Esophagus muscularis mucosa (tissue), 4 donors: ENCODE measurements around the gene KPNA4. TPM values are rescaled to one million over a fixed set of nuclear protein-coding genes. Genes with fewer than 3 reads are reported as not detected.

Experiments
- DNase-seq: peaks from one replicate; pipeline ENCODE4 v3.0.0-alpha.2; 2017; ENCODE audit errors: extremely low spot score
- H3K27ac ChIP-seq, 4 donors: fragments of 200-600 bp; sonication (generic); replicated peaks in 1 of 4; 1 replicate in 3 of 4; 2 replicates in 1 of 4; pipeline ENCODE4 v1.5.1; 2016 to 2019; ENCODE audit warnings: mild to moderate bottlenecking in 1 of 4
- H3K27me3 ChIP-seq, 4 donors: fragments of 200-600 bp; sonication (generic); one replicate each; pipeline versions ENCODE4 v1.5.1 to v1.6.0; 2016 to 2019
- H3K36me3 ChIP-seq, 4 donors: fragments of 200-600 bp; sonication (generic); one replicate each; pipeline ENCODE4 v1.5.1; 2016 to 2019
- H3K4me1 ChIP-seq, 4 donors: fragments of 200-600 bp; sonication (generic); one replicate each; pipeline ENCODE4 v1.5.1; 2016 to 2019
- H3K4me3 ChIP-seq, 4 donors: fragments of 200-600 bp; sonication (generic); 1 replicate in 2 of 4; 2 replicates in 2 of 4; pipeline ENCODE4 v1.5.1; 2016 to 2019; ENCODE audit warnings: mild to moderate bottlenecking in 4 of 4, moderate library complexity in 1 of 4
- H3K9me3 ChIP-seq, 4 donors: fragments of 200-600 bp; sonication (generic); 1 replicate in 3 of 4; 2 replicates in 1 of 4; pipeline ENCODE4 v1.5.1; 2016 to 2019
- CTCF ChIP-seq, 3 experiments: fragments of 200-600 bp in 2 of 3; fragments of 450-650 bp in 1 of 3; sonication (generic) in 2 of 3; IDR thresholded peaks; one replicate each; pipeline ENCODE4 v1.5.1; 2017 to 2019; ENCODE audit warnings: antibody characterized with exemption in 3 of 3, mild to moderate bottlenecking in 2 of 3, moderate library complexity in 1 of 3
- EP300 ChIP-seq: sonication (generic); formaldehyde crosslinking; IDR thresholded peaks from one replicate; pipeline ENCODE4 v1.6.1; 2017; ENCODE audit warnings: antibody characterized with exemption
- POLR2A ChIP-seq: fragments of 450-650 bp; IDR thresholded peaks from one replicate; pipeline ENCODE4 v1.6.1; 2017; ENCODE audit warnings: antibody characterized with exemption, moderate library complexity, mild to moderate bottlenecking, low read depth
- POLR2AphosphoS5 ChIP-seq, 2 donors: sonication (generic); formaldehyde crosslinking; IDR thresholded peaks; one replicate each; pipeline ENCODE4 v1.6.1; 2017; ENCODE audit warnings: antibody characterized with exemption in 2 of 2
- WGBS: methylation state at CpG from one replicate; pipeline ENCODE4 v1.1.5; 2018; 5-methylcytosine and 5-hydroxymethylcytosine counted together
- intact Hi-C: fragments of 100-400 bp; cut with DNase I; formaldehyde crosslinking; loops from one replicate; pipeline ENCODE4 v1.15.1; 2023
- total RNA-seq, 4 donors: library from RNA; depleted of rRNA; stranded (reverse); fragments of >200 nt; gene quantifications; one replicate each; pipeline versions ENCODE4 v1.1.0 to v1.2.1, GENCODE V29; 2016

KPNA4 gene, protein sequence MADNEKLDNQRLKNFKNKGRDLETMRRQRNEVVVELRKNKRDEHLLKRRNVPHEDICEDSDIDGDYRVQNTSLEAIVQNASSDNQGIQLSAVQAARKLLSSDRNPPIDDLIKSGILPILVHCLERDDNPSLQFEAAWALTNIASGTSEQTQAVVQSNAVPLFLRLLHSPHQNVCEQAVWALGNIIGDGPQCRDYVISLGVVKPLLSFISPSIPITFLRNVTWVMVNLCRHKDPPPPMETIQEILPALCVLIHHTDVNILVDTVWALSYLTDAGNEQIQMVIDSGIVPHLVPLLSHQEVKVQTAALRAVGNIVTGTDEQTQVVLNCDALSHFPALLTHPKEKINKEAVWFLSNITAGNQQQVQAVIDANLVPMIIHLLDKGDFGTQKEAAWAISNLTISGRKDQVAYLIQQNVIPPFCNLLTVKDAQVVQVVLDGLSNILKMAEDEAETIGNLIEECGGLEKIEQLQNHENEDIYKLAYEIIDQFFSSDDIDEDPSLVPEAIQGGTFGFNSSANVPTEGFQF
- total RNA-seq: 10 to 100 TPM; 48.2 to 60.6 (median 55.3) TPM

- Histone ChIP-seq H3K27ac (peak within 1 kb of the TSS; percentile 98 to 99 (median 99)), H3K36me3 (peaks cover 0 to 8% (median 3%) of the 10 kb centered on the region in 4 donors), H3K9me3 (no peaks in the 10 kb centered on the region), H3K4me1 (peaks cover 41 to 54% (median 48%) of the 10 kb centered on the region in 4 donors), H3K27me3 (no peaks in the 10 kb centered on the region), H3K4me3 (peak within 1 kb of the TSS; percentile 85 to 96 (median 90))
- peak; percentile 99 for DNase-seq
- TF ChIP-seq POLR2A (peak; percentile 62), EP300 (no peak), CTCF (IDR thresholded peaks at IDR 0.05) (no peak), POLR2AphosphoS5 (IDR thresholded peaks at IDR 0.05) (peak; percentile 89 to 96)
- intact Hi-C loops: loop anchor here (5.0 to 10.0 kb wide), 2 partner anchors 161 to 192 kb away; partner anchors contain the start of gene PPM1L
- whole genome bisulfite sequencing: under 1% methylated on average over 38 of the region's 71 CpGs
These were observed at the start of gene KPNA4 for GRCh38 chr3:160565442-160566403. Gene KPNA4 (minus strand): TSS chr3:160565571. CDS start chr3:160565282, 289 bp downstream.

GRCh38 chr3:160613661-160614060, 48.3 kb upstream of the KPNA4 start:
- Histone ChIP-seq H3K4me3 (no peak overlapping the region), H3K4me1 (peaks cover 0 to 4% (median 2%) of the 10 kb centered on the region in 4 donors), H3K9me3 (no peaks in the 10 kb centered on the region), H3K36me3 (no peaks in the 10 kb centered on the region), H3K27ac (no peak overlapping the region), H3K27me3 (no peaks in the 10 kb centered on the region)
- TF ChIP-seq EP300: no peak
- TF ChIP-seq POLR2A: no peak
- no peak for TF ChIP-seq POLR2AphosphoS5 (IDR thresholded peaks at IDR 0.05)
- no peak for TF ChIP-seq CTCF (IDR thresholded peaks at IDR 0.05)
- intact Hi-C loops: no loop called here
- no peak for DNase-seq
- 100% methylated on average over 1 of the region's 1 CpG for WGBS

DNA sequence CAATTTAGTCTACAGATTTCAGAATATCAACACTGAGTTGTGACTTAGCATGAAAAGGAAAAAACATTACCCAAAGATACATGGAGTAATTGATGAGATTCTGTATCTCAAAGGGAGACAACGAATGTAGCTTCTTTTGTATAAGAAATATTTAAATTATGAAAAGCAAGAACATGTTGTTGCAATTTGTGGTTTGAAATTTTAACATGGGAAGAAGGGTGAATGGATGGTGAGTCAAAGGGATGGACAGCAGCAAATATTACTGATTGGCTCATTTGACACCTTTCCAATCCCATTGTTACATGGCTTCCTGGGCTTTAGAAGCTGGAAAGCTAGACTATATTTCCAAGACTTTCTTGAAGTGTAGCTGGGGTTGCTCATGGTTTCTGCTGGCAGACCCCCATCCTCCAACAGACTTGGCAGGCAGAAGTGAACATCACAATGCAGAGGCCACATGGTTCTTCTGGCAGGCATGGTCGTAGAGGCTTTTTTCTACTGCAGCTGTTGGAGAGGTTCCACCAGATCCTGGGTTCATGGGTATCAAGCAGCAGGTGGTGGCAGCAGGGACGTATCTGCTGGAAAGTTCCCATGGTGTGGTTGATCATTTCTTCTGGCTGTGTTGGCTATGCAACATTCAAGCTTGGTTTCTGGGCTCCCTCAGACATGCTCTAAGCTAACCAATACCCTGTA, 47.2 kb upstream of the KPNA4 start:
- DNase-seq: no peak

More for the DNA sequence above, 47.2 kb upstream of the KPNA4 start:
- Histone ChIP-seq H3K9me3 (no peaks in the 10 kb centered on the region), H3K27ac (no peak overlapping the region), H3K4me3 (no peak overlapping the region), H3K27me3 (no peaks in the 10 kb centered on the region), H3K4me1 (peaks cover 0 to 4% (median 2%) of the 10 kb centered on the region in 4 donors), H3K36me3 (no peaks in the 10 kb centered on the region)
- intact Hi-C loops: no loop called here
- WGBS: 68% methylated on average over 3 of the region's 3 CpGs
- no peak for TF ChIP-seq EP300
- TF ChIP-seq POLR2A: no peak
- TF ChIP-seq POLR2AphosphoS5 (IDR thresholded peaks at IDR 0.05): no peak
- no peak for TF ChIP-seq CTCF (IDR thresholded peaks at IDR 0.05)
